ENCODE data around the gene PRLR. TPM values are rescaled to one million over a fixed set of nuclear protein-coding genes. Genes with fewer than 3 reads are reported as not detected.

Gene PRLR
- total RNA-seq, 1 experiment from 2014 or later = 2.5 TPM

GRCh38 chr5:35138232-35138631, 92.1 kb downstream of the PRLR start:
- no peak overlapping the region for H3K4me2 ChIP-seq (ENCODE audit: insufficient read depth, insufficient read length, low read length)
- H3K36me3 Mint-ChIP-seq (ENCODE audit: insufficient read depth in 1 of 3, low read depth in 3 of 3) = no peaks in the 10 kb centered on the region
- H3K27ac Mint-ChIP-seq = no peak overlapping the region
- H2BK5ac ChIP-seq (ENCODE audit: insufficient read length, low read length) = no peak overlapping the region
- no peaks in the 10 kb centered on the region for H3K23me2 ChIP-seq (ENCODE audit: insufficient read length, low read depth, low read length, poor library complexity, severe bottlenecking)
- no peaks in the 10 kb centered on the region for H3K27me3 ChIP-seq (ENCODE audit: insufficient read depth, low read length)
- no peaks in the 10 kb centered on the region for H3K9me3 ChIP-seq (ENCODE audit: control insufficient read depth, low read depth, low read length)
- no peak overlapping the region for H3K9ac ChIP-seq (ENCODE audit: extremely low read depth, insufficient read length, low read length)
- no peak overlapping the region for H3K14ac ChIP-seq (ENCODE audit: insufficient read depth, low read length)
- no peak overlapping the region for H2BK120ac ChIP-seq (ENCODE audit: low read depth, low read length, poor library complexity, severe bottlenecking)
- no peak overlapping the region for H2AFZ ChIP-seq (ENCODE audit: low read length)
- H3K4ac ChIP-seq (ENCODE audit: low read depth, low read length) = no peak overlapping the region
- no peak overlapping the region for H3T11ph ChIP-seq (ENCODE audit: low read length)
- no peak overlapping the region for H4K5ac ChIP-seq (ENCODE audit: insufficient read length, low read depth, low read length)
- no peak overlapping the region for H2BK12ac ChIP-seq (ENCODE audit: insufficient read length, low read depth, low read length)
- no peak overlapping the region for H4K8ac ChIP-seq (replicated peaks; ENCODE audit: insufficient read length, low read depth, low read length)
- H4K20me1 ChIP-seq (ENCODE audit: control insufficient read depth, insufficient read depth, insufficient read length) = no peaks in the 10 kb centered on the region
- no peak overlapping the region for H2AK5ac ChIP-seq (ENCODE audit: insufficient read length, low read length)
- DNase-seq = no peak
- H3K18ac ChIP-seq (ENCODE audit: insufficient read length, low read depth, low read length) = no peak overlapping the region
- H3K4me3 Mint-ChIP-seq = no peak overlapping the region
- H3K23ac ChIP-seq (ENCODE audit: insufficient read length, low read depth, low read length) = no peak overlapping the region
- H2BK20ac ChIP-seq (ENCODE audit: low read depth, low read length, poor library complexity, severe bottlenecking) = no peak overlapping the region
- peaks cover 0 to under 1% of the 10 kb centered on the region in 2 experiments; a peak in 1 of 5 replicates for H3K9me3 Mint-ChIP-seq
- no peaks in the 10 kb centered on the region for H3K79me2 ChIP-seq (ENCODE audit: insufficient read depth, low read length)
- H3K4me1 ChIP-seq (ENCODE audit: insufficient read depth, low read length) = no peaks in the 10 kb centered on the region
- WGBS (ENCODE audit: extremely low coverage, insufficient read length, low lambda C conversion rate) = no CpG with 5 or more reads among the region's 1 CpG
- no peaks in the 10 kb centered on the region for H3K79me1 ChIP-seq (ENCODE audit: insufficient read depth, low read depth, low read length, poor library complexity, severe bottlenecking)
- H3K56ac ChIP-seq (ENCODE audit: insufficient read length, low read depth, low read length) = no peak overlapping the region
- H3K4me1 Mint-ChIP-seq = no peaks in the 10 kb centered on the region
- TF ChIP-seq CTCF (conservative IDR thresholded peaks at IDR 0.05) = no peak
- no peak overlapping the region for H4K91ac ChIP-seq (ENCODE audit: insufficient read length, low read depth, low read length)
- no peak overlapping the region for H2BK15ac ChIP-seq (ENCODE audit: low read depth, low read length)
- H3K27ac ChIP-seq (ENCODE audit: insufficient read length, low read depth, low read length) = no peak overlapping the region
- peaks cover 2% of the 10 kb centered on the region; the same call in 1 of the 2 replicates for H3K27me3 Mint-ChIP-seq (ENCODE audit: low read depth)
